ENCODE measurements around the gene RELN.

GRCh38 chr7:103540338-103540737 is 449.1 kb downstream of the RELN start:
- TF ChIP-seq, protein P1, sequence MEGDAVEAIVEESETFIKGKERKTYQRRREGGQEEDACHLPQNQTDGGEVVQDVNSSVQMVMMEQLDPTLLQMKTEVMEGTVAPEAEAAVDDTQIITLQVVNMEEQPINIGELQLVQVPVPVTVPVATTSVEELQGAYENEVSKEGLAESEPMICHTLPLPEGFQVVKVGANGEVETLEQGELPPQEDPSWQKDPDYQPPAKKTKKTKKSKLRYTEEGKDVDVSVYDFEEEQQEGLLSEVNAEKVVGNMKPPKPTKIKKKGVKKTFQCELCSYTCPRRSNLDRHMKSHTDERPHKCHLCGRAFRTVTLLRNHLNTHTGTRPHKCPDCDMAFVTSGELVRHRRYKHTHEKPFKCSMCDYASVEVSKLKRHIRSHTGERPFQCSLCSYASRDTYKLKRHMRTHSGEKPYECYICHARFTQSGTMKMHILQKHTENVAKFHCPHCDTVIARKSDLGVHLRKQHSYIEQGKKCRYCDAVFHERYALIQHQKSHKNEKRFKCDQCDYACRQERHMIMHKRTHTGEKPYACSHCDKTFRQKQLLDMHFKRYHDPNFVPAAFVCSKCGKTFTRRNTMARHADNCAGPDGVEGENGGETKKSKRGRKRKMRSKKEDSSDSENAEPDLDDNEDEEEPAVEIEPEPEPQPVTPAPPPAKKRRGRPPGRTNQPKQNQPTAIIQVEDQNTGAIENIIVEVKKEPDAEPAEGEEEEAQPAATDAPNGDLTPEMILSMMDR (IDR thresholded peaks at IDR 0.05), result no peak
- TF ChIP-seq EZH2 (IDR thresholded peaks at IDR 0.05; ENCODE audit: borderline replicate concordance, insufficient read depth, low read depth, low read length, poor library complexity, severe bottlenecking), result no peak

Measured in B cell (primary cell).